HEK293T (cell line): ENCODE data around the gene MYL3.

Source experiments
- BHLHE40 ChIP-seq: fragments of 450-650 bp; IDR thresholded peaks from 2 replicates; pipeline ENCODE4 v1.6.1; 2016; ENCODE audit warnings: mild to moderate bottlenecking, moderate library complexity, borderline replicate concordance
- ELF4 ChIP-seq: fragments of 450-650 bp; IDR thresholded peaks from 2 replicates; pipeline ENCODE4 v1.6.1; 2017; ENCODE audit warnings: antibody characterized with exemption
- HDGF ChIP-seq: fragments of 450-650 bp; IDR thresholded peaks from 2 replicates; pipeline ENCODE4 v1.6.1; 2017; ENCODE audit warnings: antibody characterized with exemption, borderline replicate concordance
- SUZ12 ChIP-seq: fragments of 450-650 bp; IDR thresholded peaks from 2 replicates; pipeline ENCODE4 v1.6.1; 2016; ENCODE audit warnings: mild to moderate bottlenecking
- ZNF384 ChIP-seq: fragments of 450-650 bp; IDR thresholded peaks from 2 replicates; pipeline ENCODE4 v1.6.1; 2016

DNA sequence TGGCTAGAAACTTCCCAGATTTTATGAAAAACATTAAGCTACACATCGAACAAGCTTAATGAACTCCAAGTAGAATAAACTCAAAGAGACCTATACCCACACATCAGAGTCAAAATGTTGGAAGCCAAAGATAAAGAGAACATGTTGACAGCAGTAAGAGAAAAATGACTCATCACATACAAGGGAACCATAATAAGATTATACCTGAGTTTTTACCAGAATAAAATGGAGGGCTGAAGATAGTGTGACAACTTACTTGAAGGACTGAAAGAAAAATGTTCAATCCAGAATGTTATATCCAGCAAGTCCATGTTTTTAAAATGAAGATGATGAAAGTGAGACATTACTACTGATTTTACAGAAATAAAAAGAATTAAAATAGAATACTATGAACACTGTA, 22.8 kb downstream of the MYL3 start:
- TF ChIP-seq SUZ12 (no peak), HDGF (no peak), ZNF384 (no peak), ELF4 (no peak), BHLHE40 (no peak)
